Liver (tissue), 9 donors: ENCODE data around the gene ELL. TPM values are rescaled to one million over a fixed set of nuclear protein-coding genes. Genes with fewer than 3 reads are reported as not detected.
A peak's percentile ranks its signal among the peaks of the same experiment; 100 is the strongest.

ENCODE experiments used
- DNase-seq: peaks from one replicate; pipeline ENCODE4 v3.0.0-alpha.2; 2017; ENCODE audit warnings: low spot score
- H3K27ac ChIP-seq, 2 donors: one replicate each; pipeline ENCODE4 v1.7.0; 2013; ENCODE audit warnings: inconsistent platforms in 2 of 2, low read length in 2 of 2, control low read depth in 1 of 2, low read depth in 1 of 2, mild to moderate bottlenecking in 1 of 2
- H3K27me3 ChIP-seq, 4 donors: one replicate each; pipeline versions ENCODE4 v1.6.1 to v1.7.0; 2013; ENCODE audit warnings: low read length in 3 of 4, inconsistent platforms in 1 of 4, mild to moderate bottlenecking in 1 of 4, moderate library complexity in 1 of 4; ENCODE audit not compliant: control insufficient read depth in 4 of 4, insufficient read depth in 4 of 4
- H3K36me3 ChIP-seq, 4 donors: one replicate each; pipeline versions ENCODE4 v1.6.1 to v1.7.0; 2013; ENCODE audit warnings: low read length in 3 of 4, mild to moderate bottlenecking in 3 of 4, low read depth in 1 of 4, moderate library complexity in 1 of 4; ENCODE audit not compliant: control insufficient read depth in 4 of 4, insufficient read depth in 3 of 4
- H3K4me1 ChIP-seq, 4 donors: one replicate each; pipeline versions ENCODE4 v1.6.1 to v1.7.0; 2013; ENCODE audit warnings: low read length in 3 of 4, mild to moderate bottlenecking in 3 of 4, moderate library complexity in 1 of 4; ENCODE audit not compliant: control insufficient read depth in 4 of 4, insufficient read depth in 4 of 4
- H3K4me3 ChIP-seq, 3 donors: one replicate each; pipeline versions ENCODE4 v1.6.1 to v1.7.0; 2013; ENCODE audit warnings: low read length in 3 of 3, control low read depth in 1 of 3, low read depth in 1 of 3, mild to moderate bottlenecking in 1 of 3
- H3K9ac ChIP-seq, 2 donors: one replicate each; pipeline ENCODE4 v1.7.0; 2013; ENCODE audit warnings: low read length in 2 of 2, mild to moderate bottlenecking in 2 of 2, moderate library complexity in 2 of 2, control low read depth in 1 of 2, low read depth in 1 of 2
- H3K9me3 ChIP-seq, 4 donors: one replicate each; pipeline versions ENCODE4 v1.6.1 to v1.7.0; 2013; ENCODE audit warnings: low read length in 3 of 4; ENCODE audit not compliant: control insufficient read depth in 4 of 4
- ATF3 ChIP-seq: IDR thresholded peaks from 2 replicates; pipeline ENCODE4 v1.6.1; 2016; ENCODE audit warnings: antibody characterized with exemption
- CTCF ChIP-seq: fragments of 150-350 bp; IDR thresholded peaks from 2 replicates; pipeline ENCODE4 v1.5.1; 2017; ENCODE audit warnings: improper control_type of control experiment, low read depth, low read length; ENCODE audit not compliant: missing input control
- EGR1 ChIP-seq, 2 donors: IDR thresholded peaks; 2 replicates each; pipeline ENCODE4 v1.6.1; 2016 to 2018; ENCODE audit warnings: antibody characterized with exemption in 2 of 2, low read depth in 2 of 2
- FOXA2 ChIP-seq: IDR thresholded peaks from 2 replicates; pipeline ENCODE4 v1.6.1; 2016; ENCODE audit warnings: antibody characterized with exemption
- GABPA ChIP-seq, 2 donors: IDR thresholded peaks in 1 of 2; conservative IDR thresholded peaks in 1 of 2; 2 replicates each; pipeline ENCODE4 v1.6.1; 2016; ENCODE audit warnings: antibody characterized with exemption in 2 of 2, mild to moderate bottlenecking in 1 of 2, moderate library complexity in 1 of 2
- HNF4A ChIP-seq, 2 donors: conservative IDR thresholded peaks; 2 replicates each; pipeline ENCODE4 v1.6.1; 2016; ENCODE audit warnings: antibody characterized with exemption in 2 of 2, mild to moderate bottlenecking in 2 of 2
- HNF4G ChIP-seq: IDR thresholded peaks from 2 replicates; pipeline ENCODE4 v1.6.1; 2016; ENCODE audit warnings: antibody characterized with exemption
- JUND ChIP-seq, 2 donors: IDR thresholded peaks; 2 replicates each; pipeline ENCODE4 v1.6.1; 2016; ENCODE audit warnings: antibody characterized with exemption in 2 of 2
- MAX ChIP-seq: IDR thresholded peaks from 2 replicates; pipeline ENCODE4 v1.6.1; 2016; ENCODE audit warnings: antibody characterized with exemption
- RAD21 ChIP-seq, 2 donors: IDR thresholded peaks; 2 replicates each; pipeline ENCODE4 v1.6.1; 2016; ENCODE audit warnings: antibody characterized with exemption in 2 of 2, mild to moderate bottlenecking in 2 of 2
- REST ChIP-seq: IDR thresholded peaks from 2 replicates; pipeline ENCODE4 v1.6.1; 2016; ENCODE audit warnings: antibody characterized with exemption, mild to moderate bottlenecking
- RXRA ChIP-seq, 2 donors: IDR thresholded peaks; 2 replicates each; pipeline ENCODE4 v1.6.1; 2017 to 2018; ENCODE audit warnings: antibody characterized with exemption in 2 of 2, mild to moderate bottlenecking in 1 of 2
- SP1 ChIP-seq: IDR thresholded peaks from 2 replicates; pipeline ENCODE4 v1.6.1; 2018; ENCODE audit warnings: antibody characterized with exemption, mild to moderate bottlenecking
- TAF1 ChIP-seq: conservative IDR thresholded peaks from 2 replicates; pipeline ENCODE4 v1.6.1; 2016; ENCODE audit warnings: antibody characterized with exemption, mild to moderate bottlenecking
- YY1 ChIP-seq: IDR thresholded peaks from 2 replicates; pipeline ENCODE4 v1.6.1; 2016; ENCODE audit warnings: antibody characterized with exemption, mild to moderate bottlenecking
- ZBTB33 ChIP-seq: IDR thresholded peaks from 2 replicates; pipeline ENCODE4 v1.6.1; 2016; ENCODE audit warnings: antibody characterized with exemption
- WGBS: extraction: QIAGEN DNeasy Blood & Tissue Kit; methylation state at CpG from one replicate; pipeline ENCODE4 v1.1.7; 2013; 5-methylcytosine and 5-hydroxymethylcytosine counted together
- polyA plus RNA-seq, 2 donors: library from polyadenylated mRNA; stranded (reverse) in 1 of 2; unstranded in 1 of 2; fragments of 200-250 nt in 1 of 2; fragments of >200 nt in 1 of 2; fragmentation: Nextera tagmentation in 1 of 2; extraction: Ambion mirVana in 1 of 2; gene quantifications; one replicate each; pipeline versions ENCODE4 v1.2.1 to v1.2.3, GENCODE V29; 2013 to 2015
- total RNA-seq, 2 donors: library from RNA; depleted of rRNA; stranded (reverse); fragments of >200 nt; gene quantifications; one replicate each; pipeline ENCODE4 v1.2.3, GENCODE V29; 2014
- donor health status: healthy.
- donor health status: healthy.
- donor health status: healthy.
- donor health status: healthy.
- donor health status: healthy.

ELL gene
- total and polyA plus RNA-seq, 4 donors: 4.5 to 10.5 (median 6.6) TPM

DNA sequence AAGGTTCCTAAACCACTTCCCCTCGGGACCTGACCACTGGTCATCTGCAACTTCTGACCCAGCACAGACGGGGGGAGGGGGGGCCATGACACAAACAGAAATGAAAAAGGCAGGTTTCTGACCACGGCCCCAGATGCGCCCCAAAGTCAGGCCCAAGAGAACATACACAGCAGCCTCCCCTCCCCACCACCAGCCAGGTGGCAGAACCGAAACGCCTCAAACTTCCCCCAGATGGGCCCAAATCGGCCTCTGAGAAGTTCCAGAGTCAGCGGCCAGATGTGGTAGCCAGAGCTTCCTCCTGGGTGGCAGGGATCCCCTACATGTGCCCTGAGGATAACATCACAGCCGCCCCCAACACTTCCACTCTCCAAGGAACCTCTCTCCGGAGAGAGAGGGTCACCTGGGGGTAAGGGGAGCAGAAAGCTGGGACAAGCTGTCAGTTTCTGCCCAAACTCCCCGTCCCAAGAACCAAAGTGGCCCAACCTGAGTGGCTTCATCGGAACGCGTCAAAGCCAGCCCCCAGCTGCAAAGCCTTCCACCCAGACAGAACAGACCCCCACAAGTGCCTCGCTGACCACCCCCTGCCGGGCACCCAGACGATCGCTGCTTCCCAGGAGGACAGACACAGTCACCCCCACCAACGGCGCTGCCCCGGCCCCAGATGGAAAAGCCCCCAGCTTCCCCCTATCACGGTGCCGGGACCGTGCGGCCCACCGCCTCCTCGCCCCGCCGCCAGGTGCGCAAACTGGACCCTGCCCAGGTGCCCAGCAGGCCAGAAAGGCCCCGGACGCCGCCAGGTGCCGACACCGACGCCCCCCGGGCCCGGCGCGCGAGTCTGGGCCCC, 800 bp downstream of the ELL start:
- Histone ChIP-seq H3K4me1 (peaks cover 4 to 26% (median 14%) of the 10 kb centered on the region in 4 donors), H3K27ac (peak overlapping the region; percentile 99 to 100), H3K9me3 (no peaks in the 10 kb centered on the region), H3K27me3 (no peaks in the 10 kb centered on the region), H3K4me3 (peak overlapping the region; percentile 93 to 96 (median 95)), H3K36me3 (no peaks in the 10 kb centered on the region), H3K9ac (peak overlapping the region; percentile 89 to 100)
- TF ChIP-seq JUND (IDR thresholded peaks at IDR 0.05) (no peak), GABPA (IDR thresholded peaks at IDR 0.05 in 1 of 2, conservative IDR thresholded peaks at IDR 0.05 in 1 of 2) (no peak), YY1 (no peak), ZBTB33 (no peak), ATF3 (no peak)
- no peak for DNase-seq
- under 1% methylated on average over 41 of the region's 41 CpGs for WGBS

DNA sequence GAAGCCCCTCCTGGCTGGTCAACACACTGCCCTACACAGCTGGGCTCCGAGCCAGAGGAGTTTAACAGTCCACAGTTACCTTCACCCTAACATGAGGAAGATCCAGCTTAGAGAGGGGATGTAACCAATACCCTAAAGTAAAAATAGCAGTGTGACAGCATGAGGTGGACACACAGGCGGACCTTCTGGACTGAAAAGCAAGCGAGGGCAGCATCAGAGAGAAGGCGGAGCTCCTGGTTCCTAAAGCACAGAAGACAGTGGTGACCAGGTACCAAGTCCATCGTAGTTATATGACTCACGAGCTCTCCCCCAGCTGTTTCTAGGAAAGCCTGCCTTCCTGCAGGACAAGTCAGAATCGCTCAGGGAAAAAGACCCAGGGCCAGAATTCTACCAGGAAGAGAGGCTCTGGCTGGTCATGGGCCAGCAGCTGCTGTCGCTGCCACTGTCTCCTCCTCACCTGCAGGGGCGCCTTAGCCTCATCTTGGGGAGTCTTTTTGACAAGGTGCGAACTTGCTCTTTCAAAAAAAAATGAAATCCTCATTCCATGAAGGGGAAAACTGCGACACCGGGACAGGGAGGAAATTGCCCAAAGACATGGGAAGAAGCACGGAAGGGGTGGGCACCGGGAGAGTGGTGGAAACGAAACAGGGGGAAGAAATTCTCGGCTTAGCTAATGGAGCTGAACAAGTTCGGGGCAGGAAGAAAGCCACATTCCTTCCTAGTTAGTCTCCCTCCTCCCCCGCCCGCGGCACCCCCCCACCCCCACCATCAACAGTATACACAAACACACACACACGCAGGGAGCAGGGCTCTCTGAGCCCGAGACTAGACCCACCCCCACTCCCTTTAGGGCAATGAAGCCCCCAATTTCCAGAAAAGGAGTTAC, 1.7 kb downstream of the ELL start:
- Histone ChIP-seq H3K4me1 (peaks cover 8 to 34% (median 22%) of the 10 kb centered on the region in 4 donors), H3K9ac (peak overlapping the region; percentile 89 to 100), H3K27ac (peak overlapping the region; percentile 99 to 100), H3K36me3 (no peaks in the 10 kb centered on the region), H3K4me3 (peak overlapping the region; percentile 93 to 96 (median 95)), H3K27me3 (no peaks in the 10 kb centered on the region), H3K9me3 (no peaks in the 10 kb centered on the region)
- TF ChIP-seq GABPA (IDR thresholded peaks at IDR 0.05 in 1 of 2, conservative IDR thresholded peaks at IDR 0.05 in 1 of 2) (peak in 1 of 2 donors; percentile 23), TAF1 (no peak), ATF3 (peak; percentile 25), SP1 (peak; percentile 77), JUND (IDR thresholded peaks at IDR 0.05) (peak; percentile 73 to 89), RAD21 (IDR thresholded peaks at IDR 0.05) (peak; percentile 56 to 70), CTCF (peak; percentile 58), RXRA (IDR thresholded peaks at IDR 0.05) (peak in 1 of 2 donors; percentile 70), FOXA2 (no peak), MAX (peak; percentile 62), EGR1 (IDR thresholded peaks at IDR 0.05; ENCODE audit: low read depth in 2 of 2) (peak in 1 of 2 donors; percentile 39), HNF4A (conservative IDR thresholded peaks at IDR 0.05) (peak; percentile 77 to 87), HNF4G (no peak), ZBTB33 (no peak), YY1 (peak; percentile 79), REST (peak; percentile 81)
- WGBS: 4% methylated on average over 22 of the region's 22 CpGs
- DNase-seq: peak; percentile 69
